Calu3 (cell line): ENCODE results near the gene IL17REL. TPM values are rescaled to one million over a fixed set of nuclear protein-coding genes. Genes with fewer than 3 reads are reported as not detected.
A peak's percentile ranks its signal among the peaks of the same experiment; 100 is the strongest.

Source experiments
- BruUV-seq: library from RNA; stranded (reverse); fragments of 400-500 nt; replicated peaks from 2 replicates; lab custom pipeline; 2021; lab: Mats Ljungman, UMichigan
- CTCF ChIA-PET: fragments of 300-600 bp; sonication (Branson Sonifier 250); formaldehyde crosslinking; loops from one replicate; lab custom pipeline; 2022; ENCODE audit warnings: antibody characterized with exemption; lab: Charles Lee
- DNase-seq: peaks from one replicate; pipeline ENCODE4 v3.0.0; 2022
- H3K27ac Mint-ChIP-seq: one replicate; pipeline ENCODE4 v1.8.0; 2022; ENCODE audit warnings: mixed read lengths; ENCODE audit not compliant: unreplicated experiment
- H3K27me3 Mint-ChIP-seq: one replicate; pipeline ENCODE4 v1.8.0; 2022; ENCODE audit warnings: mixed read lengths; ENCODE audit not compliant: unreplicated experiment
- H3K36me3 Mint-ChIP-seq: one replicate; pipeline ENCODE4 v1.8.0; 2022; ENCODE audit warnings: mild to moderate bottlenecking, moderate library complexity, mixed read lengths; ENCODE audit not compliant: insufficient read depth, unreplicated experiment
- H3K4me1 Mint-ChIP-seq: one replicate; pipeline ENCODE4 v1.8.0; 2022; ENCODE audit warnings: mild to moderate bottlenecking, low read depth, mixed read lengths; ENCODE audit not compliant: unreplicated experiment
- H3K4me3 Mint-ChIP-seq: one replicate; pipeline ENCODE4 v1.8.0; 2022; ENCODE audit warnings: mild to moderate bottlenecking, low read depth, moderate library complexity, mixed read lengths; ENCODE audit not compliant: unreplicated experiment
- H3K9me3 Mint-ChIP-seq: one replicate; pipeline ENCODE4 v1.8.0; 2022; ENCODE audit warnings: low read depth, mixed read lengths; ENCODE audit not compliant: unreplicated experiment
- intact Hi-C: fragments of 100-400 bp; cut with micrococcal nuclease; formaldehyde crosslinking; loops from one replicate; pipeline ENCODE4 v1.10.0; 2022; ENCODE audit not compliant: unreplicated experiment
- total RNA-seq: library from RNA; stranded (reverse); gene quantifications from 2 replicates; pipeline ENCODE4 v1.2.3, GENCODE V29; 2022
- TF ChIP-seq, protein P1 (sequence below): fragments of 200-600 bp; IDR thresholded peaks from one replicate; pipeline ENCODE4 v1.8.0; 2022; ENCODE audit warnings: antibody characterized with exemption; ENCODE audit not compliant: unreplicated experiment

The IL17REL gene
- total RNA-seq, 1 experiment from 2014 or later = not detected

DNA sequence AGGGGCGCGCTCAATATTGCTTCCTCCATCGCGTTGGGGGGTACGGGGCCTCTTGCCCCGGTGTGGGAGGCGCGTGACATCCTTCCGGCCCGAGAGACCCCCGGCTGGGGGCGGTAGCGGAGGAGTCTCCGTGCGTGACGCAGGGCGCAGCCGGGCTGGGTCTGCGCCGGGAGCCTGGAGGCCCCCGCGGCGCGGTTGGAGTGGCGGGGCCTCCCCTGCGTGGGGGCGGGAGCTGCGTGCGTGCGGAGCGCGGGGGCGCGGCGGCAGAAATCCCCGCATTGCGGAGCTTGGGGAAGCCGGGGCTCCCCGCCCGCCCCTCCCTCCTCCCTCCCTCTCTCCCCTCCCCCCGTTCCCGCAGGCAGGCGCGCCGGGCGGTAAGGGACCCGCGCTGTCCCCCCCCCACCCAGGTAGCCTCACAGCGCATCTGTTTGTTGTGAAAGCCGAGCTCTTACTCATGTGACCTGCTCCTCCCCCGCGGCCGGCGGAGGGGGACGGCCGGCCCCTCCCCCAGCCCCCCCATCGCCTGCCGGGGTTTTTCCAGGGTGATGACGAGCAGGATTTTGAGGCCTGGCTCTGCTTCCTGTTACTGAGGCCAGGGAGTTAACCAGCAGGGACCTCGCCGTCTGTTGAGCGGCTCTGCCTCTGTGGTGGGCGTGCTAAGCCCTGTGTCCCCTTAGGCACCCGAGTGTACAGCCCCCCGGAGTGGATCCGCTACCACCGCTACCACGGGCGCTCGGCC is 50.4 kb downstream of the IL17REL start:
- BruUV-seq = no TSS peak
- CTCF ChIA-PET = interaction anchor here (0.6 to 1.9 kb wide), 6 partner anchors 10 to 68 kb away, joined by 3 to 15 read pairs (median 4); no protein-coding TSS in a partner anchor
- intact Hi-C loops = loop anchor here (1.0 to 2.0 kb wide), 2 partner anchors 13 to 31 kb away; no protein-coding TSS in a partner anchor
- no peaks in the 10 kb centered on the region for H3K9me3 Mint-ChIP-seq
- peaks cover 36% of the 10 kb centered on the region for H3K4me1 Mint-ChIP-seq
- peak overlapping the region; percentile 93 for H3K4me3 Mint-ChIP-seq
- no peaks in the 10 kb centered on the region for H3K27me3 Mint-ChIP-seq
- peak; percentile 87 for DNase-seq
- TF ChIP-seq, protein P1, sequence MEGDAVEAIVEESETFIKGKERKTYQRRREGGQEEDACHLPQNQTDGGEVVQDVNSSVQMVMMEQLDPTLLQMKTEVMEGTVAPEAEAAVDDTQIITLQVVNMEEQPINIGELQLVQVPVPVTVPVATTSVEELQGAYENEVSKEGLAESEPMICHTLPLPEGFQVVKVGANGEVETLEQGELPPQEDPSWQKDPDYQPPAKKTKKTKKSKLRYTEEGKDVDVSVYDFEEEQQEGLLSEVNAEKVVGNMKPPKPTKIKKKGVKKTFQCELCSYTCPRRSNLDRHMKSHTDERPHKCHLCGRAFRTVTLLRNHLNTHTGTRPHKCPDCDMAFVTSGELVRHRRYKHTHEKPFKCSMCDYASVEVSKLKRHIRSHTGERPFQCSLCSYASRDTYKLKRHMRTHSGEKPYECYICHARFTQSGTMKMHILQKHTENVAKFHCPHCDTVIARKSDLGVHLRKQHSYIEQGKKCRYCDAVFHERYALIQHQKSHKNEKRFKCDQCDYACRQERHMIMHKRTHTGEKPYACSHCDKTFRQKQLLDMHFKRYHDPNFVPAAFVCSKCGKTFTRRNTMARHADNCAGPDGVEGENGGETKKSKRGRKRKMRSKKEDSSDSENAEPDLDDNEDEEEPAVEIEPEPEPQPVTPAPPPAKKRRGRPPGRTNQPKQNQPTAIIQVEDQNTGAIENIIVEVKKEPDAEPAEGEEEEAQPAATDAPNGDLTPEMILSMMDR = no peak
- peak overlapping the region; percentile 90 for H3K27ac Mint-ChIP-seq
- peaks cover 81% of the 10 kb centered on the region for H3K36me3 Mint-ChIP-seq

DNA sequence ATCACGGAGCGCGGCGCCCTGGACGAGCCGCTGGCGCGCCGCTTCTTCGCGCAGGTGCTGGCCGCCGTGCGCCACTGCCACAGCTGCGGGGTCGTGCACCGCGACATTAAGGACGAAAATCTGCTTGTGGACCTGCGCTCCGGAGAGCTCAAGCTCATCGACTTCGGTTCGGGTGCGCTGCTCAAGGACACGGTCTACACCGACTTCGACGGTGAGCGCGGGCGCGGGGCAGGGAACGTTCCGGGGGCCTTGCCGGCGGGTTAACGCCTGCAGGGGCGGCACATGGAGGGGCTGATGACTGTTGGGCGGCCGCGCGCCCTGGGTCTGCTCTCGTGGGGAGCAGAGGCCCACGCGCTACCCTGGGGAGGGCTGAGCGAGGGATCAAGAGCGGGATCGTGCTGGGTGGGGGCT is 51.0 kb downstream of the IL17REL start:
- Mint-ChIP-seq H3K9me3 (no peaks in the 10 kb centered on the region), H3K4me3 (peak overlapping the region; percentile 93), H3K36me3 (peaks cover 81% of the 10 kb centered on the region), H3K4me1 (peaks cover 36% of the 10 kb centered on the region), H3K27me3 (no peaks in the 10 kb centered on the region), H3K27ac (peak overlapping the region; percentile 90)
- TF ChIP-seq, protein P1 = no peak
- intact Hi-C loops = loop anchor here (1.0 to 2.0 kb wide), 2 partner anchors 13 to 30 kb away; no protein-coding TSS in a partner anchor
- no peak for DNase-seq
- CTCF ChIA-PET = interaction anchor here (0.6 to 1.9 kb wide), 5 partner anchors 9 to 69 kb away, joined by 3 to 15 read pairs (median 3); no protein-coding TSS in a partner anchor
- BruUV-seq = no TSS peak

DNA sequence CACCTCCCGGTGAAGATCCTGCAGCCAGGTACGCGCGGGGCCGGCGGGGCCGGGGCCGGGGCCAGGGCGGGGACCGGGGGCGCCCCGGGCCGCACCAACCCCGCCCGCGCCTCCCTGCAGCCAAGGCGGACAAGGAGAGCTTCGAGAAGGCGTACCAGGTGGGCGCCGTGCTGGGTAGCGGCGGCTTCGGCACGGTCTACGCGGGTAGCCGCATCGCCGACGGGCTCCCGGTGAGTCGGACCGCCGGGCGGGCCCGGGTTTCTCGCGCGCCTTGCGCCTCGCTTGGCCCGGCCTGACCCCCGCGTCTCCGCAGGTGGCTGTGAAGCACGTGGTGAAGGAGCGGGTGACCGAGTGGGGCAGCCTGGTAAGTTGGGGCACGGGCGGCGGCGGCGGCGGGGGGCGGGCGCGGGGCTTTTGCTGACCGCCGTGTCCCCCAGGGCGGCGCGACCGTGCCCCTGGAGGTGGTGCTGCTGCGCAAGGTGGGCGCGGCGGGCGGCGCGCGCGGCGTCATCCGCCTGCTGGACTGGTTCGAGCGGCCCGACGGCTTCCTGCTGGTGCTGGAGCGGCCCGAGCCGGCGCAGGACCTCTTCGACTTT is 51.5 kb downstream of the IL17REL start:
- intact Hi-C loops = no loop called here
- H3K27me3 Mint-ChIP-seq = no peaks in the 10 kb centered on the region
- TF ChIP-seq, protein P1 = no peak
- peaks cover 36% of the 10 kb centered on the region for H3K4me1 Mint-ChIP-seq
- TSS peak; percentile 7 for BruUV-seq
- no peaks in the 10 kb centered on the region for H3K9me3 Mint-ChIP-seq
- peak overlapping the region; percentile 93 for H3K4me3 Mint-ChIP-seq
- peak overlapping the region; percentile 90 for H3K27ac Mint-ChIP-seq
- CTCF ChIA-PET = interaction anchor here (0.6 to 1.5 kb wide), 3 partner anchors 13 to 69 kb away, joined by 3 to 4 read pairs (median 3); no protein-coding TSS in a partner anchor
- DNase-seq = peak; percentile 50
- H3K36me3 Mint-ChIP-seq = peaks cover 79% of the 10 kb centered on the region

DNA sequence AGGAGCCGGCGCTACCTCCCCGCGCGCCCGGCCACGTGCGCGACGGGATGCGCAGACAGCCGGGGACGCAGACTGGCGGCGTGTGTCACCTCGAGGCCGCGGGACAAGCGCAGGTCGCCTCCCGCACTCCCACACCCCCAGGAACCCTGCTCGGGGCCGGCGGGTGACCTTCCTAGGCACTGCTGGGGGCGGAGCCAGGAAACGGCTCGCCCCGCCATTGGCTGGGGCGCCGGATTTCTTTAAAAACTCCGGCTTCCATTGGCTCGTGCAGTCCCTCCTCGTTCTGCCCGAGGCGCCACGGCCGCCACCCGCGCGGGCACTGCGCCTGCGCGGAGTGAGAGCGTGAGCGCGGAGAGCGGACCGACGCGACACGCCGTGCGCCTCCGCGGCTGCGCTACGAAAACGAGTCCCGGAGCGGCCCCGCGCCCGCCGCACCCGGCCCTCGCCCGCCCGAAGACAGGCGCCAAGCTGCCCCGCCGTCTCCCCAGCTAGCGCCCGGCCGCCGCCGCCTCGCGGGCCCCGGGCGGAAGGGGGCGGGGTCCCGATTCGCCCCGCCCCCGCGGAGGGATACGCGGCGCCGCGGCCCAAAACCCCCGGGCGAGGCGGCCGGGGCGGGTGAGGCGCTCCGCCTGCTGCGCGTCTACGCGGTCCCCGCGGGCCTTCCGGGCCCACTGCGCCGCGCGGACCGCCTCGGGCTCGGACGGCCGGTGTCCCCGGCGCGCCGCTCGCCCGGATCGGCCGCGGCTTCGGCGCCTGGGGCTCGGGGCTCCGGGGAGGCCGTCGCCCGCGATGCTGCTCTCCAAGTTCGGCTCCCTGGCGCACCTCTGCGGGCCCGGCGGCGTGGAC is 52.2 kb downstream of the IL17REL start, which contains the start of gene PIM3:
Gene PIM3 (plus strand): TSS at position 614 of the 846 bp plus-strand sequence. CDS start 176 bp downstream, at position 790.
- CTCF ChIA-PET = interaction anchor here (0.6 to 1.5 kb wide), 4 partner anchors 12 to 70 kb away, joined by 3 to 5 read pairs (median 4); no protein-coding TSS in a partner anchor
- peak within 1 kb of the TSS; percentile 91 for H3K27ac Mint-ChIP-seq

More for the DNA sequence above, 52.2 kb downstream of the IL17REL start, which contains the start of gene PIM3:
- BruUV-seq = no TSS peak
- DNase-seq = peak; percentile 95
- TF ChIP-seq, protein P1 = no peak
- H3K4me1 Mint-ChIP-seq = peaks cover 36% of the 10 kb centered on the region
- intact Hi-C loops = no loop called here
- peaks cover 71% of the 10 kb centered on the region for H3K36me3 Mint-ChIP-seq
- H3K27me3 Mint-ChIP-seq = no peaks in the 10 kb centered on the region
- H3K4me3 Mint-ChIP-seq = peak within 1 kb of the TSS; percentile 93
- H3K9me3 Mint-ChIP-seq = no peaks in the 10 kb centered on the region
